ENCODE data around the gene MAP2K7. TPM values are rescaled to one million over a fixed set of nuclear protein-coding genes. Genes with fewer than 3 reads are reported as not detected.

Gene MAP2K7
- total RNA-seq, 1 donor from 2014 or later, result 42.2 TPM

- Mint-ChIP-seq H3K9me3 (no peaks in the 10 kb centered on the region), H3K27me3 (no peaks in the 10 kb centered on the region), H3K27ac (no peak overlapping the region), H3K4me3 (no peak overlapping the region), H3K4me1 (ENCODE audit: unreplicated experiment) (peaks cover 14% of the 10 kb centered on the region), H3K36me3 (peaks cover 4% of the 10 kb centered on the region)
- TF ChIP-seq CTCF (conservative IDR thresholded peaks at IDR 0.05), result no peak
- no peak for DNase-seq (ENCODE audit: extremely low spot score, unreplicated experiment)
Measured at GRCh38 chr19:7931221-7932061, 27.8 kb downstream of the MAP2K7 start.

GRCh38 chr19:7932276-7932929 lies 28.7 kb downstream of the MAP2K7 start:
- H3K36me3 Mint-ChIP-seq, result peaks cover 4% of the 10 kb centered on the region
- H3K4me1 Mint-ChIP-seq (ENCODE audit: unreplicated experiment), result peaks cover 12% of the 10 kb centered on the region
- no peak overlapping the region for H3K27ac Mint-ChIP-seq
- TF ChIP-seq CTCF (conservative IDR thresholded peaks at IDR 0.05), result no peak
- H3K4me3 Mint-ChIP-seq, result no peak overlapping the region
- no peak for DNase-seq (ENCODE audit: extremely low spot score, unreplicated experiment)
- no peaks in the 10 kb centered on the region for H3K27me3 Mint-ChIP-seq
- H3K9me3 Mint-ChIP-seq, result no peaks in the 10 kb centered on the region

- no peaks in the 10 kb centered on the region for H3K9me3 Mint-ChIP-seq
- H3K27ac Mint-ChIP-seq, result no peak overlapping the region
- TF ChIP-seq CTCF (conservative IDR thresholded peaks at IDR 0.05), result no peak
Measured at GRCh38 chr19:7932930-7933300, 29.2 kb downstream of the MAP2K7 start.

GRCh38 chr19:7933411-7933810 lies 29.7 kb downstream of the MAP2K7 start:
- Mint-ChIP-seq H3K36me3 (peaks cover 2% of the 10 kb centered on the region), H3K27me3 (no peaks in the 10 kb centered on the region), H3K27ac (no peak overlapping the region), H3K9me3 (no peaks in the 10 kb centered on the region), H3K4me3 (no peak overlapping the region), H3K4me1 (ENCODE audit: unreplicated experiment) (peaks cover 8% of the 10 kb centered on the region)
- TF ChIP-seq CTCF (conservative IDR thresholded peaks at IDR 0.05), result peak; percentile 52
- DNase-seq (ENCODE audit: extremely low spot score, unreplicated experiment), result no peak

More at GRCh38 chr19:7932930-7933300, 29.2 kb downstream of the MAP2K7 start:
- Mint-ChIP-seq H3K36me3 (peaks cover 4% of the 10 kb centered on the region), H3K4me1 (ENCODE audit: unreplicated experiment) (peaks cover 12% of the 10 kb centered on the region), H3K27me3 (no peaks in the 10 kb centered on the region), H3K4me3 (no peak overlapping the region)
- DNase-seq (ENCODE audit: extremely low spot score, unreplicated experiment), result no peak

- H3K4me3 Mint-ChIP-seq, result no peak overlapping the region
- H3K4me1 Mint-ChIP-seq (ENCODE audit: unreplicated experiment), result peaks cover 2% of the 10 kb centered on the region
- no peaks in the 10 kb centered on the region for H3K9me3 Mint-ChIP-seq
- H3K27ac Mint-ChIP-seq, result no peak overlapping the region
- H3K36me3 Mint-ChIP-seq, result peaks cover 3% of the 10 kb centered on the region
- TF ChIP-seq CTCF (conservative IDR thresholded peaks at IDR 0.05), result peak; percentile 7
- H3K27me3 Mint-ChIP-seq, result no peaks in the 10 kb centered on the region
- no peak for DNase-seq (ENCODE audit: extremely low spot score, unreplicated experiment)
Measured at GRCh38 chr19:7933828-7934725, 30.4 kb downstream of the MAP2K7 start.

Measured in type B pancreatic cell (in vitro differentiated cells).